Measurements from ENCODE around the gene ZNF79.

ZNF79 gene

GRCh38 chr9:127423476-127423933 lies 677 bp upstream of the ZNF79 start:
- Histone ChIP-seq H3K36me3 (ENCODE audit: control insufficient read depth, insufficient read depth, low read length) (no peaks in the 10 kb centered on the region), H3K27me3 (ENCODE audit: control insufficient read depth, insufficient read depth, low read length, poor library complexity, severe bottlenecking) (no peaks in the 10 kb centered on the region), H3K4me3 (ENCODE audit: insufficient read depth, low read depth, low read length) (peak overlapping the region; percentile 97), H3K9me3 (ENCODE audit: control insufficient read depth, low read length) (no peaks in the 10 kb centered on the region), H3K4me1 (ENCODE audit: control insufficient read depth, insufficient read depth, low read length) (peaks cover 8% of the 10 kb centered on the region), H3K27ac (ENCODE audit: insufficient read depth, low read depth, low read length, poor library complexity, severe bottlenecking) (peak overlapping the region; percentile 86)
- WGBS, 2 experiments = 3 to 4% methylated on average over 9 of the region's 9 CpGs

GRCh38 chr9:127424676-127424999 lies 456 bp downstream of the ZNF79 start:
- Histone ChIP-seq H3K4me1 (ENCODE audit: control insufficient read depth, insufficient read depth, low read length) (peaks cover 8% of the 10 kb centered on the region), H3K27ac (ENCODE audit: insufficient read depth, low read depth, low read length, poor library complexity, severe bottlenecking) (no peak overlapping the region), H3K36me3 (ENCODE audit: control insufficient read depth, insufficient read depth, low read length) (peaks cover 4% of the 10 kb centered on the region), H3K4me3 (ENCODE audit: insufficient read depth, low read depth, low read length) (peak overlapping the region; percentile 97), H3K9me3 (ENCODE audit: control insufficient read depth, low read length) (no peaks in the 10 kb centered on the region), H3K27me3 (ENCODE audit: control insufficient read depth, insufficient read depth, low read length, poor library complexity, severe bottlenecking) (no peaks in the 10 kb centered on the region)
- WGBS, 2 experiments = 1 to 2% methylated on average over 13 of the region's 13 CpGs

- Histone ChIP-seq H3K9me3 (ENCODE audit: control insufficient read depth, low read length) (no peaks in the 10 kb centered on the region), H3K27me3 (ENCODE audit: control insufficient read depth, insufficient read depth, low read length, poor library complexity, severe bottlenecking) (no peaks in the 10 kb centered on the region), H3K36me3 (ENCODE audit: control insufficient read depth, insufficient read depth, low read length) (peaks cover 14% of the 10 kb centered on the region), H3K4me1 (ENCODE audit: control insufficient read depth, insufficient read depth, low read length) (peaks cover 8% of the 10 kb centered on the region), H3K27ac (ENCODE audit: insufficient read depth, low read depth, low read length, poor library complexity, severe bottlenecking) (no peak overlapping the region), H3K4me3 (ENCODE audit: insufficient read depth, low read depth, low read length) (no peak overlapping the region)
- 89 to 95% methylated on average over 2 of the region's 2 CpGs for WGBS, 2 experiments
These were observed 2.6 kb downstream of the ZNF79 start for GRCh38 chr9:127426756-127427155.

GRCh38 chr9:127428348-127428747 lies 4.2 kb downstream of the ZNF79 start:
- no peaks in the 10 kb centered on the region for H3K27me3 ChIP-seq (ENCODE audit: control insufficient read depth, insufficient read depth, low read length, poor library complexity, severe bottlenecking)
- WGBS, 2 experiments = 93 to 97% methylated on average over 3 of the region's 3 CpGs
- no peaks in the 10 kb centered on the region for H3K4me1 ChIP-seq (ENCODE audit: control insufficient read depth, insufficient read depth, low read length)
- no peaks in the 10 kb centered on the region for H3K9me3 ChIP-seq (ENCODE audit: control insufficient read depth, low read length)
- H3K36me3 ChIP-seq (ENCODE audit: control insufficient read depth, insufficient read depth, low read length) = peaks cover 14% of the 10 kb centered on the region
- no peak overlapping the region for H3K4me3 ChIP-seq (ENCODE audit: insufficient read depth, low read depth, low read length)
- no peak overlapping the region for H3K27ac ChIP-seq (ENCODE audit: insufficient read depth, low read depth, low read length, poor library complexity, severe bottlenecking)

GRCh38 chr9:127430415-127430814 lies 6.2 kb downstream of the ZNF79 start:
- peaks cover 27% of the 10 kb centered on the region for H3K36me3 ChIP-seq (ENCODE audit: control insufficient read depth, insufficient read depth, low read length)
- WGBS, 2 experiments = 97 to 98% methylated on average over 8 of the region's 8 CpGs
- no peaks in the 10 kb centered on the region for H3K27me3 ChIP-seq (ENCODE audit: control insufficient read depth, insufficient read depth, low read length, poor library complexity, severe bottlenecking)
- H3K4me3 ChIP-seq (ENCODE audit: insufficient read depth, low read depth, low read length) = no peak overlapping the region
- no peaks in the 10 kb centered on the region for H3K4me1 ChIP-seq (ENCODE audit: control insufficient read depth, insufficient read depth, low read length)
- H3K9me3 ChIP-seq (ENCODE audit: control insufficient read depth, low read length) = no peaks in the 10 kb centered on the region
- H3K27ac ChIP-seq (ENCODE audit: insufficient read depth, low read depth, low read length, poor library complexity, severe bottlenecking) = no peak overlapping the region

- peaks cover 40% of the 10 kb centered on the region for H3K36me3 ChIP-seq (ENCODE audit: control insufficient read depth, insufficient read depth, low read length)
- H3K4me3 ChIP-seq (ENCODE audit: insufficient read depth, low read depth, low read length) = no peak overlapping the region
- no peaks in the 10 kb centered on the region for H3K9me3 ChIP-seq (ENCODE audit: control insufficient read depth, low read length)
- H3K4me1 ChIP-seq (ENCODE audit: control insufficient read depth, insufficient read depth, low read length) = no peaks in the 10 kb centered on the region
- no peak overlapping the region for H3K27ac ChIP-seq (ENCODE audit: insufficient read depth, low read depth, low read length, poor library complexity, severe bottlenecking)
- 90 to 92% methylated on average over 12 of the region's 12 CpGs for WGBS, 2 experiments
- H3K27me3 ChIP-seq (ENCODE audit: control insufficient read depth, insufficient read depth, low read length, poor library complexity, severe bottlenecking) = no peaks in the 10 kb centered on the region
These were observed 13.5 kb downstream of the ZNF79 start for GRCh38 chr9:127437497-127438264.

- Histone ChIP-seq H3K36me3 (ENCODE audit: control insufficient read depth, insufficient read depth, low read length) (peaks cover 42% of the 10 kb centered on the region), H3K4me1 (ENCODE audit: control insufficient read depth, insufficient read depth, low read length) (no peaks in the 10 kb centered on the region), H3K4me3 (ENCODE audit: insufficient read depth, low read depth, low read length) (no peak overlapping the region), H3K27ac (ENCODE audit: insufficient read depth, low read depth, low read length, poor library complexity, severe bottlenecking) (no peak overlapping the region), H3K9me3 (ENCODE audit: control insufficient read depth, low read length) (no peaks in the 10 kb centered on the region), H3K27me3 (ENCODE audit: control insufficient read depth, insufficient read depth, low read length, poor library complexity, severe bottlenecking) (no peaks in the 10 kb centered on the region)
- 95% methylated on average over 9 of the region's 9 CpGs for WGBS, 2 experiments
These were observed 14.2 kb downstream of the ZNF79 start for GRCh38 chr9:127438394-127438793.

GRCh38 chr9:127444283-127444920 lies 20.2 kb downstream of the ZNF79 start:
- Histone ChIP-seq H3K27ac (ENCODE audit: insufficient read depth, low read depth, low read length, poor library complexity, severe bottlenecking) (no peak overlapping the region), H3K4me1 (ENCODE audit: control insufficient read depth, insufficient read depth, low read length) (peaks cover 10% of the 10 kb centered on the region), H3K4me3 (ENCODE audit: insufficient read depth, low read depth, low read length) (no peak overlapping the region), H3K9me3 (ENCODE audit: control insufficient read depth, low read length) (no peaks in the 10 kb centered on the region), H3K27me3 (ENCODE audit: control insufficient read depth, insufficient read depth, low read length, poor library complexity, severe bottlenecking) (no peaks in the 10 kb centered on the region), H3K36me3 (ENCODE audit: control insufficient read depth, insufficient read depth, low read length) (peaks cover 47% of the 10 kb centered on the region)
- 92 to 93% methylated on average over 17 of the region's 17 CpGs for WGBS, 2 experiments

GRCh38 chr9:127444921-127445850 lies 21.0 kb downstream of the ZNF79 start:
- no peak overlapping the region for H3K27ac ChIP-seq (ENCODE audit: insufficient read depth, low read depth, low read length, poor library complexity, severe bottlenecking)
- 97% methylated on average over 14 to 15 of the region's 15 CpGs for WGBS, 2 experiments

More at GRCh38 chr9:127444921-127445850, 21.0 kb downstream of the ZNF79 start:
- Histone ChIP-seq H3K36me3 (ENCODE audit: control insufficient read depth, insufficient read depth, low read length) (peaks cover 55% of the 10 kb centered on the region), H3K4me1 (ENCODE audit: control insufficient read depth, insufficient read depth, low read length) (peaks cover 15% of the 10 kb centered on the region), H3K9me3 (ENCODE audit: control insufficient read depth, low read length) (no peaks in the 10 kb centered on the region), H3K4me3 (ENCODE audit: insufficient read depth, low read depth, low read length) (no peak overlapping the region), H3K27me3 (ENCODE audit: control insufficient read depth, insufficient read depth, low read length, poor library complexity, severe bottlenecking) (no peaks in the 10 kb centered on the region)
